Esophagus squamous epithelium (tissue), 4 donors: ENCODE results near the gene PDE9A.

Experiments
- CTCF ChIP-seq, 6 experiments: fragments of 450-650 bp in 4 of 6; fragments of 200-600 bp in 2 of 6; sonication (generic) in 2 of 6; IDR thresholded peaks; one replicate each; pipeline ENCODE4 v1.5.1; 2016 to 2019; ENCODE audit warnings: antibody characterized with exemption in 6 of 6, mild to moderate bottlenecking in 4 of 6, moderate library complexity in 4 of 6
- POLR2A ChIP-seq, 4 donors: fragments of 450-650 bp; IDR thresholded peaks; one replicate each; pipeline ENCODE4 v1.6.1; 2017; ENCODE audit warnings: antibody characterized with exemption in 4 of 4, mild to moderate bottlenecking in 4 of 4, moderate library complexity in 3 of 4

- TF ChIP-seq CTCF (IDR thresholded peaks at IDR 0.05) (no peak), POLR2A (IDR thresholded peaks at IDR 0.05) (no peak)
Observed at GRCh38 chr21:42619166-42619565, 34.3 kb upstream of the PDE9A start.
